ENCODE measurements around the gene NOL3. TPM values are rescaled to one million over a fixed set of nuclear protein-coding genes. Genes with fewer than 3 reads are reported as not detected.

Gene NOL3
- total and polyA plus RNA-seq, 12 donors, result 71.8 to 132 (median 84.1) TPM

Small RNAs within 50 kb of the gene (microRNA-seq; reads per million reads assigned to microRNA genes)
- 122 to 149 reads per million in 2 donors for gene MIR328

Other genes starting within 250 kb of the NOL3 start
- 1,000 to 10,000 TPM in 1 of 10 donors, 100 to 1,000 TPM in 5, 10 to 100 TPM in 4; 48.4 to 1,227 (median 105) TPM for gene RRAD, start 245.0 kb upstream of the NOL3 start, total RNA-seq
- 100 to 1,000 TPM; 176 to 435 TPM for gene RRAD, start 245.0 kb upstream of the NOL3 start, polyA plus RNA-seq
- 100 to 1,000 TPM; 103 to 196 (median 111) TPM for gene CIAO2B, start 236.1 kb upstream of the NOL3 start, total RNA-seq
- 100 to 1,000 TPM; 189 to 743 TPM for gene CIAO2B, start 236.1 kb upstream of the NOL3 start, polyA plus RNA-seq
- 100 to 1,000 TPM in 3 of 10 donors, 10 to 100 TPM in 7; 56.1 to 194 (median 81.5) TPM for gene CES2, start 235.0 kb upstream of the NOL3 start, total RNA-seq
- 100 to 1,000 TPM in 1 of 2 donors, 10 to 100 TPM in 1; 25.1 to 145 TPM for gene CES2, start 235.0 kb upstream of the NOL3 start, polyA plus RNA-seq
- gene CES3, start 209.3 kb upstream of the NOL3 start, total RNA-seq, result 1 to 10 TPM in 6 of 10 donors, under 1 TPM in 4; 0.45 to 2.4 (median 1.1) TPM
- 1 to 10 TPM in 1 of 2 donors, under 1 TPM in 1; 0.07 to 2.8 TPM for gene CES3, start 209.3 kb upstream of the NOL3 start, polyA plus RNA-seq
- 10 to 100 TPM in 1 of 10 donors, 1 to 10 TPM in 9; 3.8 to 10.4 (median 6.0) TPM for gene CES4A, start 181.9 kb upstream of the NOL3 start, total RNA-seq
- 10 to 100 TPM; 12.3 to 20.6 TPM for gene CES4A, start 181.9 kb upstream of the NOL3 start, polyA plus RNA-seq
- 10 to 100 TPM; 22.2 to 36.4 (median 29.8) TPM for gene CBFB, start 141.4 kb upstream of the NOL3 start, total RNA-seq
- gene CBFB, start 141.4 kb upstream of the NOL3 start, polyA plus RNA-seq, result 10 to 100 TPM; 17.6 to 22.9 TPM
- 10 to 100 TPM in 8 of 10 donors, 1 to 10 TPM in 2; 8.9 to 12.7 (median 11.7) TPM for gene PHAF1, start 60.6 kb upstream of the NOL3 start, total RNA-seq
- 1 to 10 TPM; 7.1 to 7.2 TPM for gene PHAF1, start 60.6 kb upstream of the NOL3 start, polyA plus RNA-seq
- 10 to 100 TPM in 4 of 10 donors, 1 to 10 TPM in 6; 7.4 to 17.6 (median 9.6) TPM for gene B3GNT9, start 19.5 kb upstream of the NOL3 start, total RNA-seq
- gene B3GNT9, start 19.5 kb upstream of the NOL3 start, polyA plus RNA-seq, result 10 to 100 TPM in 1 of 2 donors, 1 to 10 TPM in 1; 5.4 to 19.1 TPM
- 10 to 100 TPM in 1 of 10 donors, 1 to 10 TPM in 9; 4.8 to 12.4 (median 5.7) TPM for gene TRADD, start 10.6 kb upstream of the NOL3 start, total RNA-seq
- 10 to 100 TPM in 1 of 2 donors, 1 to 10 TPM in 1; 9.7 to 17.9 TPM for gene TRADD, start 10.6 kb upstream of the NOL3 start, polyA plus RNA-seq
- gene FBXL8, start 10.6 kb upstream of the NOL3 start, total RNA-seq, result 10 to 100 TPM in 1 of 10 donors, 1 to 10 TPM in 9; 3.9 to 10.5 (median 5.0) TPM
- gene FBXL8, start 10.6 kb upstream of the NOL3 start, polyA plus RNA-seq, result 10 to 100 TPM in 1 of 2 donors, 1 to 10 TPM in 1; 8.6 to 17.3 TPM
- gene HSF4, start 5.8 kb upstream of the NOL3 start, total RNA-seq, result 10 to 100 TPM; 32.9 to 71.3 (median 38.6) TPM
- 100 to 1,000 TPM in 1 of 2 donors, 1 to 10 TPM in 1; 9.1 to 199 TPM for gene HSF4, start 5.8 kb upstream of the NOL3 start, polyA plus RNA-seq
- 10 to 100 TPM in 9 of 10 donors, 1 to 10 TPM in 1; 8.0 to 15.2 (median 12.1) TPM for gene MATCAP1, start 13.4 kb downstream of the NOL3 start, total RNA-seq
- 10 to 100 TPM; 13.0 to 30.9 TPM for gene MATCAP1, start 13.4 kb downstream of the NOL3 start, polyA plus RNA-seq
- gene EXOC3L1, start 19.6 kb downstream of the NOL3 start, total RNA-seq, result 1 to 10 TPM; 1.8 to 4.8 (median 3.0) TPM
- 1 to 10 TPM; 7.7 to 8.8 TPM for gene EXOC3L1, start 19.6 kb downstream of the NOL3 start, polyA plus RNA-seq
- gene E2F4, start 21.6 kb downstream of the NOL3 start, total RNA-seq, result 10 to 100 TPM; 21.9 to 45.6 (median 28.6) TPM
- 10 to 100 TPM; 33.4 to 38.4 TPM for gene E2F4, start 21.6 kb downstream of the NOL3 start, polyA plus RNA-seq
- 1 to 10 TPM in 1 of 10 donors, under 1 TPM in 9; 0.19 to 1.1 (median 0.42) TPM for gene ELMO3, start 28.6 kb downstream of the NOL3 start, total RNA-seq
- gene ELMO3, start 28.6 kb downstream of the NOL3 start, polyA plus RNA-seq, result 1 to 10 TPM; 1.3 to 1.9 TPM
- gene TMEM208, start 56.6 kb downstream of the NOL3 start, total RNA-seq, result 10 to 100 TPM in 6 of 10 donors, 1 to 10 TPM in 4; 7.6 to 22.1 (median 11.7) TPM
- gene TMEM208, start 56.6 kb downstream of the NOL3 start, polyA plus RNA-seq, result 10 to 100 TPM; 74.7 to 92.0 TPM
- gene FHOD1, start 76.9 kb downstream of the NOL3 start, total RNA-seq, result 10 to 100 TPM; 11.6 to 26.2 (median 19.1) TPM
- 10 to 100 TPM; 16.6 to 71.1 TPM for gene FHOD1, start 76.9 kb downstream of the NOL3 start, polyA plus RNA-seq
- gene SLC9A5, start 78.4 kb downstream of the NOL3 start, total RNA-seq, result 1 to 10 TPM in 6 of 10 donors, under 1 TPM in 4; 0.71 to 2.4 (median 1.0) TPM
- gene SLC9A5, start 78.4 kb downstream of the NOL3 start, polyA plus RNA-seq, result 1 to 10 TPM in 1 of 2 donors, under 1 TPM in 1; 0.26 to 1.5 TPM
- 1 to 10 TPM in 4 of 10 donors, under 1 TPM in 6; 0.25 to 2.5 (median 0.61) TPM for gene PLEKHG4, start 109.0 kb downstream of the NOL3 start, total RNA-seq
- 1 to 10 TPM; 1.3 to 2.9 TPM for gene PLEKHG4, start 109.0 kb downstream of the NOL3 start, polyA plus RNA-seq
- gene KCTD19, start 156.2 kb downstream of the NOL3 start, total RNA-seq, result not detected
- under 1 TPM; 0.01 to 0.22 TPM for gene KCTD19, start 156.2 kb downstream of the NOL3 start, polyA plus RNA-seq
- under 1 TPM in 1 of 10 donors, not detected in 9; 0.26 TPM for gene LRRC36, start 156.3 kb downstream of the NOL3 start, total RNA-seq
- gene LRRC36, start 156.3 kb downstream of the NOL3 start, polyA plus RNA-seq, result under 1 TPM; 0.42 to 0.88 TPM
- gene TPPP3, start 223.0 kb downstream of the NOL3 start, total RNA-seq, result 10 to 100 TPM in 1 of 10 donors, 1 to 10 TPM in 9; 6.4 to 15.9 (median 9.0) TPM
- 10 to 100 TPM; 21.1 to 26.1 TPM for gene TPPP3, start 223.0 kb downstream of the NOL3 start, polyA plus RNA-seq
- gene ZDHHC1, start 245.9 kb downstream of the NOL3 start, total RNA-seq, result 1 to 10 TPM; 3.2 to 6.3 (median 4.2) TPM
- 1 to 10 TPM; 3.6 to 4.4 TPM for gene ZDHHC1, start 245.9 kb downstream of the NOL3 start, polyA plus RNA-seq